ENCODE data around the gene HSD17B12.

DNA sequence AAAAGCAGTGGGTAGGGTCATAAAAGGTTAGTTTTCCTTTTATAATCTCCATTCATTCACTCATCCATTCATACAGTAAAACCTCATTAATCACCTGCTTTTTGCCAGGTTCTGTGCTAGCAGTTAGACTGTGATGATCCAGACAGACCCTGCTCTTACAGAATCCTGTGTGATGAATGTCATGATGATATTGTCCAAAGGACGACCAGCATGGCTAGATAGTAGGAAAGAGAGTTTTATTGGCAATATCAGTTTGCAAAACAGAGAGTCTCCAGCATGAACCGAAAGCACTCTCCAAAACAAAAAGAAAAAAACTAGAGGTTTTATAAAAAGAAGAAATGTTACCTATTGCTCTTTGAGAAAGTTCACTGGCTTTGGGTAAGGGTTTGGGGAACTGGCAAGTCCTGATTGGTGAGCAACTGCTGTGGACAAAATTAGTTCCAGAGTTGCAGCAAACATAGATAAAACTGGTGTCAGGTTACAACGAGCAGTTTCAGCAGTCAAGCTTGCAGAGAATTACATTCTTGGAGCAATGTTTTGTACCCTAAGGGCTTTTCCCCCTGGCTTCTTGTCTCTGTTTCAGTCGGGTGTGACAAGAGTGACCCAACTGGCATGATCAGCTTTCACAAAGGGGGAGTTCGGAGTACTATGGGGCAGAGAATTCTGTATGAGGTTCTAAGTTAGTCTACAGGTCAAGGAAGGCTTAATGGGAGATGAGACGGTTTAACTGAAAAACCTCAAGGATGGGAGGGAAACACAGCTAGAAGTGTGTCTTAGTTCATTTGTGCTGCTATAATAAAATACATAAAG is 58.3 kb downstream of the HSD17B12 start:
- TF ChIP-seq, protein P1, sequence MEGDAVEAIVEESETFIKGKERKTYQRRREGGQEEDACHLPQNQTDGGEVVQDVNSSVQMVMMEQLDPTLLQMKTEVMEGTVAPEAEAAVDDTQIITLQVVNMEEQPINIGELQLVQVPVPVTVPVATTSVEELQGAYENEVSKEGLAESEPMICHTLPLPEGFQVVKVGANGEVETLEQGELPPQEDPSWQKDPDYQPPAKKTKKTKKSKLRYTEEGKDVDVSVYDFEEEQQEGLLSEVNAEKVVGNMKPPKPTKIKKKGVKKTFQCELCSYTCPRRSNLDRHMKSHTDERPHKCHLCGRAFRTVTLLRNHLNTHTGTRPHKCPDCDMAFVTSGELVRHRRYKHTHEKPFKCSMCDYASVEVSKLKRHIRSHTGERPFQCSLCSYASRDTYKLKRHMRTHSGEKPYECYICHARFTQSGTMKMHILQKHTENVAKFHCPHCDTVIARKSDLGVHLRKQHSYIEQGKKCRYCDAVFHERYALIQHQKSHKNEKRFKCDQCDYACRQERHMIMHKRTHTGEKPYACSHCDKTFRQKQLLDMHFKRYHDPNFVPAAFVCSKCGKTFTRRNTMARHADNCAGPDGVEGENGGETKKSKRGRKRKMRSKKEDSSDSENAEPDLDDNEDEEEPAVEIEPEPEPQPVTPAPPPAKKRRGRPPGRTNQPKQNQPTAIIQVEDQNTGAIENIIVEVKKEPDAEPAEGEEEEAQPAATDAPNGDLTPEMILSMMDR (IDR thresholded peaks at IDR 0.05; ENCODE audit: low read length), result no peak
- TF ChIP-seq EZH2 (IDR thresholded peaks at IDR 0.05; ENCODE audit: borderline replicate concordance, low read length), result no peak

All from OCI-LY1 (cell line).